Glutamatergic neuron (in vitro differentiated cells): ENCODE data around the gene AGPAT3. TPM values are rescaled to one million over a fixed set of nuclear protein-coding genes. Genes with fewer than 3 reads are reported as not detected.
"Not testable (repeated sequence)": the region's sequence is repeated elsewhere in the genome, so short reads cannot be mapped to it uniquely, and the experiment has no call there.

Experiments
- DNase-seq: peaks from one replicate; pipeline ENCODE4 v3.0.0; 2022
- H3K27ac Mint-ChIP-seq: one replicate; pipeline ENCODE4 v1.8.0; 2020; ENCODE audit warnings: mild to moderate bottlenecking, mixed read lengths, inconsistent platforms; ENCODE audit not compliant: unreplicated experiment
- H3K27me3 Mint-ChIP-seq: one replicate; pipeline ENCODE4 v1.8.0; 2020; ENCODE audit warnings: mild to moderate bottlenecking, moderate library complexity, mixed read lengths, inconsistent platforms; ENCODE audit not compliant: unreplicated experiment
- H3K36me3 Mint-ChIP-seq: one replicate; pipeline ENCODE4 v1.8.0; 2020; ENCODE audit warnings: mild to moderate bottlenecking, mixed read lengths, inconsistent platforms; ENCODE audit not compliant: unreplicated experiment
- H3K4me1 Mint-ChIP-seq: one replicate; pipeline ENCODE4 v1.8.0; 2020; ENCODE audit warnings: mild to moderate bottlenecking, low read depth, mixed read lengths, inconsistent platforms; ENCODE audit not compliant: unreplicated experiment
- H3K4me3 Mint-ChIP-seq: one replicate; pipeline ENCODE4 v1.8.0; 2020; ENCODE audit warnings: mild to moderate bottlenecking, mixed read lengths, inconsistent platforms; ENCODE audit not compliant: unreplicated experiment
- H3K9me3 Mint-ChIP-seq: one replicate; pipeline ENCODE4 v1.8.0; 2020; ENCODE audit warnings: mild to moderate bottlenecking, moderate library complexity, mixed read lengths, inconsistent platforms; ENCODE audit not compliant: unreplicated experiment
- CTCF ChIP-seq: fragments of 200-600 bp; sonication (generic); IDR thresholded peaks from one replicate; pipeline ENCODE4 v1.5.0; 2021; ENCODE audit not compliant: partially characterized antibody, unreplicated experiment
- total RNA-seq: library from RNA; stranded (reverse); fragmentation: NEBNext Ultra II Directional; extraction: Animal tissue kit (Norgen Biotek cat#: 25700); gene quantifications from one replicate; pipeline ENCODE4 v1.2.1, GENCODE V29; 2021; ENCODE audit not compliant: unreplicated experiment

The AGPAT3 gene
- total RNA-seq, 1 donor from 2014 or later: 12.6 TPM

- no peak overlapping the region for H3K4me3 Mint-ChIP-seq
- no peak overlapping the region for H3K27ac Mint-ChIP-seq
- peaks cover 10% of the 10 kb centered on the region for H3K36me3 Mint-ChIP-seq
- no peaks in the 10 kb centered on the region for H3K4me1 Mint-ChIP-seq
- H3K27me3 Mint-ChIP-seq: no peaks in the 10 kb centered on the region
- DNase-seq: no peak
- TF ChIP-seq CTCF: no peak
- peaks cover 5% of the 10 kb centered on the region for H3K9me3 Mint-ChIP-seq
Observed at GRCh38 chr21:43835861-43836260, 29.2 kb upstream of the AGPAT3 start.

GRCh38 chr21:43836616-43837015, 28.4 kb upstream of the AGPAT3 start:
- no peak overlapping the region for H3K27ac Mint-ChIP-seq

GRCh38 chr21:43840259-43840658, 24.8 kb upstream of the AGPAT3 start:
- H3K36me3 Mint-ChIP-seq: peaks cover 4% of the 10 kb centered on the region
- no peaks in the 10 kb centered on the region for H3K27me3 Mint-ChIP-seq
- H3K4me3 Mint-ChIP-seq: no peak overlapping the region
- no peaks in the 10 kb centered on the region for H3K4me1 Mint-ChIP-seq
- peaks cover 1% of the 10 kb centered on the region for H3K9me3 Mint-ChIP-seq
- H3K27ac Mint-ChIP-seq: no peak overlapping the region
- no peak for DNase-seq
- TF ChIP-seq CTCF: no peak

More at GRCh38 chr21:43836616-43837015, 28.4 kb upstream of the AGPAT3 start:
- Mint-ChIP-seq H3K36me3 (peaks cover 10% of the 10 kb centered on the region), H3K9me3 (peaks cover 5% of the 10 kb centered on the region), H3K27me3 (no peaks in the 10 kb centered on the region), H3K4me1 (no peaks in the 10 kb centered on the region), H3K4me3 (no peak overlapping the region)
- TF ChIP-seq CTCF: no peak
- DNase-seq: no peak

- no peaks in the 10 kb centered on the region for H3K4me1 Mint-ChIP-seq
Observed at GRCh38 chr21:43842742-43843141, 22.3 kb upstream of the AGPAT3 start.

GRCh38 chr21:43844906-43845305, 20.1 kb upstream of the AGPAT3 start:
- not testable (repeated sequence) for H3K27me3 Mint-ChIP-seq, DNase-seq, H3K36me3 Mint-ChIP-seq, H3K4me1 Mint-ChIP-seq, H3K9me3 Mint-ChIP-seq, H3K4me3 Mint-ChIP-seq, H3K27ac Mint-ChIP-seq

More at GRCh38 chr21:43842742-43843141, 22.3 kb upstream of the AGPAT3 start:
- no peak for TF ChIP-seq CTCF
- peaks cover 2% of the 10 kb centered on the region for H3K27me3 Mint-ChIP-seq
- no peak overlapping the region for H3K4me3 Mint-ChIP-seq
- no peak for DNase-seq
- peaks cover 1% of the 10 kb centered on the region for H3K9me3 Mint-ChIP-seq
- no peak overlapping the region for H3K27ac Mint-ChIP-seq
- H3K36me3 Mint-ChIP-seq: peaks cover 4% of the 10 kb centered on the region
